Endothelial cell of umbilical vein (primary cell): Measurements from ENCODE around the gene CEBPG. TPM values are rescaled to one million over a fixed set of nuclear protein-coding genes. Genes with fewer than 3 reads are reported as not detected.

Experiments
- BruUV-seq: library from RNA; stranded (reverse); fragments of 400-500 nt; replicated peaks from 2 replicates; lab custom pipeline; 2021; lab: Mats Ljungman, UMichigan
- CTCF ChIA-PET: fragments of 300-600, 350-600 bp; sonication (Branson Sonifier 250); formaldehyde crosslinking; loops from one replicate; lab custom pipeline; 2021; ENCODE audit warnings: antibody characterized with exemption, inconsistent platforms; lab: Charles Lee
- POLR2A ChIA-PET: fragments of 300-600, 350-600 bp; sonication (Branson Sonifier 250); formaldehyde crosslinking; loops from one replicate; lab custom pipeline; 2021; ENCODE audit warnings: antibody characterized with exemption, inconsistent platforms; lab: Charles Lee
- DNase-seq: peaks from one replicate; pipeline ENCODE4 v3.0.0-alpha.2; 2011; ENCODE audit warnings: low read depth, low spot score
- FAIRE-seq: peaks from 2 replicates; lab custom pipeline; 2011; peaks lifted over from hg19 to GRCh38; lab: Jason Lieb, UNC
- H2AFZ ChIP-seq: 2 replicates; pipeline ENCODE4 v1.6.0; 2012; ENCODE audit warnings: low read depth, low read length, control low read depth, inconsistent platforms
- H3K27ac ChIP-seq: 2 replicates; pipeline ENCODE4 v1.5.1; 2011; ENCODE audit warnings: low read depth, mild to moderate bottlenecking, control low read depth, low read length, moderate library complexity; ENCODE audit not compliant: insufficient read depth
- H3K27me3 ChIP-seq, 2 experiments: 2 replicates each; pipeline versions ENCODE4 v1.6.0 to v1.6.1; 2011; ENCODE audit warnings: low read length in 2 of 2, mixed read lengths in 1 of 2; ENCODE audit not compliant: control insufficient read depth in 2 of 2, insufficient read depth in 2 of 2
- H3K36me3 ChIP-seq, 2 experiments: 2 replicates in 1 of 2; 3 replicates in 1 of 2; pipeline ENCODE4 v1.5.1; 2011; ENCODE audit warnings: low read length in 2 of 2, mild to moderate bottlenecking in 1 of 2, moderate library complexity in 1 of 2; ENCODE audit not compliant: control insufficient read depth in 2 of 2, insufficient read depth in 2 of 2; ENCODE audit errors: extremely low read depth in 1 of 2
- H3K4me1 ChIP-seq: 3 replicates; pipeline ENCODE4 v1.5.1; 2011; ENCODE audit warnings: mild to moderate bottlenecking, low read length; ENCODE audit not compliant: control insufficient read depth, insufficient read depth; ENCODE audit errors: extremely low read depth
- H3K4me2 ChIP-seq: 2 replicates; pipeline ENCODE4 v1.6.1; 2011; ENCODE audit warnings: low read length, control low read depth, mixed read lengths; ENCODE audit not compliant: insufficient read depth
- H3K4me3 ChIP-seq, 3 experiments: fragments of 200-600 bp in 1 of 3; sonication (generic), shearing (Covaris generic) in 1 of 3; replicated peaks in 1 of 3; 2 replicates each; pipeline ENCODE4 v1.5.1; 2011 to 2016; ENCODE audit warnings: control low read depth in 3 of 3, low read length in 3 of 3, mild to moderate bottlenecking in 2 of 3, inconsistent platforms in 1 of 3, low read depth in 1 of 3, moderate library complexity in 1 of 3; ENCODE audit not compliant: insufficient read depth in 1 of 3
- H3K79me2 ChIP-seq: 2 replicates; pipeline ENCODE4 v1.6.0; 2012; ENCODE audit warnings: low read length, inconsistent platforms; ENCODE audit not compliant: control insufficient read depth, insufficient read depth
- H3K9ac ChIP-seq: replicated peaks from 2 replicates; pipeline ENCODE3; 2011; ENCODE audit warnings: low read length, control low read depth; ENCODE audit not compliant: insufficient read depth; ENCODE audit errors: extremely low read depth
- H3K9me1 ChIP-seq: replicated peaks from 3 replicates; pipeline ENCODE4 v1.6.0; 2011; ENCODE audit warnings: mild to moderate bottlenecking, low read length; ENCODE audit not compliant: control insufficient read depth, insufficient read depth; ENCODE audit errors: extremely low read depth
- H3K9me3 ChIP-seq: replicated peaks from 2 replicates; pipeline ENCODE4 v1.5.1; 2012; ENCODE audit warnings: low read length, inconsistent platforms; ENCODE audit not compliant: control insufficient read depth, insufficient read depth
- H4K20me1 ChIP-seq: replicated peaks from 2 replicates; pipeline ENCODE3; 2011; ENCODE audit warnings: mild to moderate bottlenecking, low read length; ENCODE audit not compliant: control insufficient read depth, insufficient read depth; ENCODE audit errors: extremely low read depth
- GATA2 ChIP-seq: IDR thresholded peaks from 2 replicates; pipeline ENCODE4 v1.7.0; 2011; ENCODE audit warnings: low read depth, mild to moderate bottlenecking, moderate library complexity, mixed read lengths, low read length; ENCODE audit not compliant: insufficient read length, insufficient read depth
- POLR2AphosphoS5 ChIP-seq: IDR thresholded peaks from 2 replicates; pipeline ENCODE4 v1.6.1; 2012; ENCODE audit warnings: low read depth, mild to moderate bottlenecking, control low read depth, low read length, moderate library complexity; ENCODE audit not compliant: insufficient read depth
- dilution Hi-C: fragments of 300-500 bp; cut with MboI; formaldehyde crosslinking; loops from one replicate; pipeline ENCODE4 v1.15.0; 2019; ENCODE audit warnings: low sequenced_read_pairs; ENCODE audit not compliant: extremely low pct_ligation_motif_present
- intact Hi-C: fragments of 100-400 bp; cut with micrococcal nuclease; formaldehyde crosslinking; loops from one replicate; pipeline ENCODE4 v1.10.0; 2022
- polyA plus RNA-seq, 4 experiments: library from polyadenylated mRNA; depleted of rRNA in 3 of 4; stranded (reverse) in 3 of 4; unstranded in 1 of 4; fragments of >200 nt; gene quantifications; 2 replicates each; pipeline versions ENCODE4 v1.2.1 to v1.2.3, GENCODE V29; 2011 to 2012; ENCODE audit warnings: missing spikeins in 1 of 4
- total RNA-seq: library from RNA; stranded (reverse); gene quantifications from 2 replicates; pipeline ENCODE4 v1.2.3, GENCODE V29; 2021

Gene CEBPG
- total and polyA plus RNA-seq, 2 donors (not counting 3 experiments of a cell fraction or from before 2014, with no cell fraction given) = 10.2 to 24.6 TPM

GRCh38 chr19:33432015-33432414 lies 58.5 kb downstream of the CEBPG start:
- Histone ChIP-seq H3K9me1 (no peaks in the 10 kb centered on the region), H3K9ac (no peak overlapping the region), H3K79me2 (no peaks in the 10 kb centered on the region), H3K4me1 (peaks cover 6% of the 10 kb centered on the region), H3K27me3 (no peaks in the 10 kb centered on the region), H3K4me2 (no peak overlapping the region), H2AFZ (no peak overlapping the region), H3K27ac (no peak overlapping the region), H3K4me3 (no peak overlapping the region), H4K20me1 (no peaks in the 10 kb centered on the region), H3K9me3 (no peaks in the 10 kb centered on the region), H3K36me3 (no peaks in the 10 kb centered on the region)
- dilution Hi-C loops (no loop called here), intact Hi-C loops (loop anchor here (10.0 kb wide), 2 partner anchors 253 to 563 kb away; no protein-coding TSS in a partner anchor)
- DNase-seq = no peak
- BruUV-seq = no TSS peak
- POLR2A ChIA-PET = no interaction called here
- no peak for TF ChIP-seq GATA2
- no peak for TF ChIP-seq POLR2AphosphoS5
- CTCF ChIA-PET = interaction anchor here (0.9 to 4.5 kb wide), 8 partner anchors 16 to 664 kb away, joined by 3 to 284 read pairs (median 6); partner anchors contain the start of gene PEPD
- no peak for FAIRE-seq

Other genes with a start within 250 kb of the CEBPG start
- not detected in 2 replicates for gene WDR88, start 241.6 kb upstream of the CEBPG start, total RNA-seq
- not detected in 2 replicates for gene WDR88, start 241.6 kb upstream of the CEBPG start, polyA plus RNA-seq
- gene LRP3, start 179.4 kb upstream of the CEBPG start, total RNA-seq = 17.8 and 19.4 TPM in 2 replicates
- 14.3 and 23.6 TPM in 2 replicates for gene LRP3, start 179.4 kb upstream of the CEBPG start, polyA plus RNA-seq
- gene SLC7A10, start 147.9 kb upstream of the CEBPG start, total RNA-seq = not detected in 2 replicates
- gene SLC7A10, start 147.9 kb upstream of the CEBPG start, polyA plus RNA-seq = not detected in 2 replicates
- not detected in 2 replicates for gene CEBPA, start 71.2 kb upstream of the CEBPG start, total RNA-seq
- 0.05 and 0.06 TPM in 2 replicates for gene CEBPA, start 71.2 kb upstream of the CEBPG start, polyA plus RNA-seq
- gene PEPD, start 148.1 kb downstream of the CEBPG start, total RNA-seq = 62.7 and 73.7 TPM in 2 replicates
- 126 and 157 TPM in 2 replicates for gene PEPD, start 148.1 kb downstream of the CEBPG start, polyA plus RNA-seq
- not detected in 2 replicates for gene CHST8, start 248.2 kb downstream of the CEBPG start, total RNA-seq
- gene CHST8, start 248.2 kb downstream of the CEBPG start, polyA plus RNA-seq = 0.11 TPM in 1 of 2 replicates, not detected in the other